GM12891 (cell line): ENCODE measurements around the gene NSF.
"Not testable (repeated sequence)": the region's sequence is repeated elsewhere in the genome, so short reads cannot be mapped to it uniquely, and the experiment has no call there.

Experiments
- POLR2AphosphoS5 ChIP-seq: IDR thresholded peaks from 2 replicates; pipeline ENCODE4 v1.6.1; 2011; ENCODE audit warnings: low read depth, low read length, control low read depth
- TAF1 ChIP-seq: IDR thresholded peaks from 2 replicates; pipeline ENCODE4 v1.6.1; 2011; ENCODE audit warnings: low read depth, low read length, control low read depth

- not testable (repeated sequence) for TF ChIP-seq TAF1, POLR2AphosphoS5
Observed at GRCh38 chr17:46623790-46624189, 33.3 kb downstream of the NSF start.
